Mesodermal cell (in vitro differentiated cells): ENCODE measurements around the gene ACER2.
A peak's percentile ranks its signal among the peaks of the same experiment; 100 is the strongest.
"Not testable (repeated sequence)": the region's sequence is repeated elsewhere in the genome, so short reads cannot be mapped to it uniquely, and the experiment has no call there.

Source experiments
- H3K27ac ChIP-seq: 2 replicates; pipeline ENCODE4 v1.7.0; 2013; ENCODE audit warnings: mild to moderate bottlenecking, low read depth, low read length, moderate library complexity; ENCODE audit not compliant: severe bottlenecking
- H3K36me3 ChIP-seq: 2 replicates; pipeline ENCODE4 v1.7.1; 2013; ENCODE audit warnings: mild to moderate bottlenecking, low read length, moderate library complexity; ENCODE audit not compliant: control insufficient read depth, insufficient read depth
- H3K4me1 ChIP-seq: one replicate; pipeline ENCODE4 v1.7.1; 2013; ENCODE audit warnings: mild to moderate bottlenecking, low read length; ENCODE audit not compliant: insufficient read depth, control insufficient read depth, poor library complexity, severe bottlenecking
- H3K4me3 ChIP-seq: 2 replicates; pipeline ENCODE4 v1.7.0; 2013; ENCODE audit warnings: low read length, control low read depth, mild to moderate bottlenecking; ENCODE audit not compliant: insufficient read depth, poor library complexity, severe bottlenecking; ENCODE audit errors: extremely low read depth
- H3K9me3 ChIP-seq: 2 replicates; pipeline ENCODE4 v1.7.1; 2013; ENCODE audit warnings: mild to moderate bottlenecking, low read length, moderate library complexity; ENCODE audit not compliant: control insufficient read depth
- WGBS, 2 experiments: methylation state at CpG; one replicate each; pipeline ENCODE4 v1.1.5; 2013; ENCODE audit warnings: missing lambda C conversion rate in 2 of 2; ENCODE audit not compliant: insufficient coverage in 2 of 2; 5-methylcytosine and 5-hydroxymethylcytosine counted together

The ACER2 gene

GRCh38 chr9:19408316-19408692 lies 505 bp upstream of the ACER2 start:
- H3K4me3 ChIP-seq = peak overlapping the region; percentile 85
- no peaks in the 10 kb centered on the region for H3K9me3 ChIP-seq
- no peak overlapping the region for H3K27ac ChIP-seq
- WGBS, 2 experiments = 64% methylated on average over 17 to 20 of the region's 20 CpGs
- peaks cover 8% of the 10 kb centered on the region for H3K4me1 ChIP-seq
- H3K36me3 ChIP-seq = no peaks in the 10 kb centered on the region

DNA sequence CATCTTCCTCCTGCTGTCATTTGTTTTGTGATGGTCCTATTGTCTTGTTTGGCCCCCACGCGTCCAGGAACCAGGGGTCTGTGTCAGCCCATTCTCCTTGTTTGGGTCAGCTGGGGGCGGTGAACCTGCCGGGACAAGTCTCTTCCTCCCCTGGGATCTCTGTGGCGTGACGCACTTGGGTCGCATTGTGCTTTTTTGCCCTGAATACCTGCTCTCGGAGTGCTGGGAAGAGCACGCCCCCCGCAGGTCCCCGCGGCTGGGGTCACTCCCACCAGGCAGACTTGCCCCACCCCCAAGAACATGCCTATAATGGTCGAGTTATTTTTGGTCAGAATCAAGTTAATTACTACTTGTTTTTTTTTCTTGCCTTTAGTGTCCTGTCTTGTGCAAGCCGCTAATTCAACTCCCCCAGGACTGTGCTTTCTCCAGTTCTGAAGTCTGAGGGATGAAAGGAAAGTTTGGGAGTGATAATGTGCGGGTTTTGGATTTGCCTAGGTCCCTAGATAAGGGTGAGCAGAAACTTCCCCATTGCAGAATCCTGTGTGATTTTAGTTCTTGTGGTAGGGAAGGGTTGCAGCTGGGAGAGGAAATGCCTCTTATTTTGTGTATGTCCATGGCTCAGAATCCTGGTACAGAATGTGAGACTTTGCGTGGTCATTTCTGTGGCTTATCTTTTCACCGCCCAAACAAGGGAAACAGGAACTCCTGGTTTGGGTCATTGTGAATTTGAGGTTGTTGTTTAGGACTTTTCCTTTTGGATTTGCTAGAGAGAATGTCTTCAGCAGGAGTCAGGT lies 789 bp downstream of the ACER2 start:
- Histone ChIP-seq H3K27ac (peak overlapping the region; percentile 77), H3K4me1 (peaks cover 11% of the 10 kb centered on the region), H3K9me3 (no peaks in the 10 kb centered on the region), H3K36me3 (no peaks in the 10 kb centered on the region), H3K4me3 (peak overlapping the region; percentile 85)
- WGBS, 2 experiments = 13 to 31% methylated on average over 8 to 14 of the region's 17 CpGs

DNA sequence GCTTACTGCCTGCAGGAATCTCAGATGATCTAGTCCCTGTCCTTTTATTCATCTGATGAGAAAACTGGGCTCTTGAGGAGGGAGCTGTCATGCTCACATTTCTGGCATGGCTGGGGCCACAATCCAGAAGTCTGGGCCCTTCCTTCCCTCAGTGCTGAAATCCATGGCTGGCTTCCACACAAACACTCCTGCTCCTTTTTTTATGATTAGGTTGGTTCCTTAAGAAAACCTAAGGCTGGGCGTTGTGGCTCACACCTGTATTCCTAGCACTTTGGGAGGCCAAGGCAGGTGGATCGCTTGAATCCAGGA lies 1.3 kb downstream of the ACER2 start:
- Histone ChIP-seq H3K9me3 (no peaks in the 10 kb centered on the region), H3K4me1 (peaks cover 11% of the 10 kb centered on the region), H3K4me3 (peak overlapping the region; percentile 85), H3K27ac (no peak overlapping the region), H3K36me3 (no peaks in the 10 kb centered on the region)
- WGBS, 2 experiments = 86 to 88% methylated on average over 1 to 2 of the region's 2 CpGs

GRCh38 chr9:19410594-19410993 lies 1.8 kb downstream of the ACER2 start:
- 83 to 100% methylated on average over 2 of the region's 2 CpGs for WGBS, 2 experiments
- H3K36me3 ChIP-seq = no peaks in the 10 kb centered on the region
- no peak overlapping the region for H3K4me3 ChIP-seq
- H3K9me3 ChIP-seq = no peaks in the 10 kb centered on the region
- H3K4me1 ChIP-seq = peaks cover 11% of the 10 kb centered on the region
- no peak overlapping the region for H3K27ac ChIP-seq

- WGBS, 2 experiments = 82 to 100% methylated on average over 3 to 5 of the region's 8 CpGs
- H3K27ac ChIP-seq = no peak overlapping the region
- no peaks in the 10 kb centered on the region for H3K36me3 ChIP-seq
Measured at GRCh38 chr9:19411316-19411715, 2.5 kb downstream of the ACER2 start.

DNA sequence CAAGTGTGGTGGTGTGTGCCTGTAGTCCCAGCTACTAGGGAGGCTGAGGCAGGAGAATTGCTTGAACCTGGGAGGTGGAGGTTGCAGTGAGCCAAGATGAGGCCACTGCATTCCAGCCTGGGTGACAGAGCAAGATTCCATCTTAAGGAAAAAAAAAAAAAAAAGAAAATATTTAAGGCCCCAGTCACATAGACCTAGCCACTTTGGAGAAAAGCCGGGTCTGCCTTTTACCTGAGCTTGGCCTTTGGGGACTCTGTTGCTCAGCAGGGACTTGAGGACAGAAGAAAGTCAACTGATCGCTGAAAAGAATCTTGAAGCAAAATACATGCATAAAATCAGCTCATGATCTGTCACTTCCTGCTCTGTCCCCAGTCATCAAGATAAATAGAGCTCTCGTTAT lies 4.6 kb downstream of the ACER2 start:
- not testable (repeated sequence) for H3K36me3 ChIP-seq, H3K9me3 ChIP-seq, H3K27ac ChIP-seq, H3K4me3 ChIP-seq
- 79 to 88% methylated on average over 2 to 3 of the region's 3 CpGs for WGBS, 2 experiments
- peaks cover 11% of the 10 kb centered on the region for H3K4me1 ChIP-seq

More at GRCh38 chr9:19411316-19411715, 2.5 kb downstream of the ACER2 start:
- no peaks in the 10 kb centered on the region for H3K9me3 ChIP-seq
- peaks cover 11% of the 10 kb centered on the region for H3K4me1 ChIP-seq
- H3K4me3 ChIP-seq = no peak overlapping the region

- Histone ChIP-seq H3K36me3 (no peaks in the 10 kb centered on the region), H3K27ac (no peak overlapping the region), H3K4me1 (peaks cover 3% of the 10 kb centered on the region), H3K4me3 (no peak overlapping the region), H3K9me3 (no peaks in the 10 kb centered on the region)
- WGBS, 2 experiments = no CpG with 5 or more reads among the region's 2 CpGs
Measured at GRCh38 chr9:19416143-19416542, 7.3 kb downstream of the ACER2 start.

- no CpG with 5 or more reads among the region's 1 CpG for WGBS, 2 experiments
Measured at GRCh38 chr9:19420877-19421276, 12.1 kb downstream of the ACER2 start.

GRCh38 chr9:19423163-19423562 lies 14.4 kb downstream of the ACER2 start:
- no peak overlapping the region for H3K4me3 ChIP-seq
- no peaks in the 10 kb centered on the region for H3K9me3 ChIP-seq
- peaks cover 6% of the 10 kb centered on the region for H3K36me3 ChIP-seq
- H3K27ac ChIP-seq = no peak overlapping the region
- peaks cover 17% of the 10 kb centered on the region for H3K4me1 ChIP-seq
- WGBS, 2 experiments = 67% methylated on average over 1 of the region's 3 CpGs; no CpG with 5 or more reads in 1 of the 2 experiments

More at GRCh38 chr9:19420877-19421276, 12.1 kb downstream of the ACER2 start:
- H3K9me3 ChIP-seq = no peaks in the 10 kb centered on the region
- H3K36me3 ChIP-seq = peaks cover 6% of the 10 kb centered on the region
- no peak overlapping the region for H3K27ac ChIP-seq
- H3K4me3 ChIP-seq = no peak overlapping the region
- peaks cover 17% of the 10 kb centered on the region for H3K4me1 ChIP-seq

GRCh38 chr9:19424176-19424779 lies 15.5 kb downstream of the ACER2 start:
- Histone ChIP-seq H3K27ac (peak overlapping the region; percentile 60), H3K9me3 (no peaks in the 10 kb centered on the region), H3K4me1 (peaks cover 17% of the 10 kb centered on the region), H3K4me3 (no peak overlapping the region), H3K36me3 (peaks cover 6% of the 10 kb centered on the region)
- 47 to 56% methylated on average over 2 to 3 of the region's 3 CpGs for WGBS, 2 experiments

DNA sequence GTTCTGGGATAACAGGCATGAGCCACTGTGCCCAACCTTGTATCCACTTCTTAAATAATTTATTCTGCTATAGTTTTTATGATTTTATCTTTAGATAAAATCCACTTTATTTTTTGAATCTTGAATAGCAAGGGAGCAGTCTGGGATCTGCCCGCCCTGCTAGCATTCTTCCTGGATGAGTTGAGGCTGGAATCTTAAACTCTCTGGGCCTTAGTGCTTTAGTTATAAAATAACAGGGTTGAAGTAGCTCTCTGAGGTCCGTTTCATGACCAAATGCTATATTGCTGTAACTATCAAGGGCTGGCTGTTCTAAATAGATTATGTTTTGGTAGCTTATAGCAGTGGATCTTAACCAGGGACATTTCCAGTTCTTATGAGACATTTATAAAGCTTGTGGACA lies 20.8 kb downstream of the ACER2 start:
- H3K36me3 ChIP-seq = peaks cover 11% of the 10 kb centered on the region
- H3K4me1 ChIP-seq = peaks cover 5% of the 10 kb centered on the region
- 78 to 80% methylated on average over 1 of the region's 2 CpGs for whole genome bisulfite sequencing, 2 experiments
- no peak overlapping the region for H3K4me3 ChIP-seq
- no peaks in the 10 kb centered on the region for H3K9me3 ChIP-seq
- H3K27ac ChIP-seq = no peak overlapping the region
